Activated CD8-positive, alpha-beta memory T cell treated with anti-CD3 and anti-CD28 coated beads for 36 hours (primary cell): Measurements from ENCODE around the gene KLK2. TPM values are rescaled to one million over a fixed set of nuclear protein-coding genes. Genes with fewer than 3 reads are reported as not detected.
"Not testable (repeated sequence)": the region's sequence is repeated elsewhere in the genome, so short reads cannot be mapped to it uniquely, and the experiment has no call there.

Experiments
- CTCF ChIA-PET: fragments of 350-600 bp; sonication (Branson Sonifier 250); formaldehyde crosslinking; loops from one replicate; lab custom pipeline; 2021; ENCODE audit warnings: antibody characterized with exemption; lab: Charles Lee
- POLR2A ChIA-PET: fragments of 350-600 bp; sonication (Branson Sonifier 250); formaldehyde crosslinking; loops from one replicate; lab custom pipeline; 2021; ENCODE audit warnings: antibody characterized with exemption; lab: Charles Lee
- total RNA-seq, 2 experiments: library from RNA; stranded (reverse); gene quantifications; one replicate each; pipeline ENCODE4 v1.2.3, GENCODE V29; 2021

Gene KLK2
- total RNA-seq, 2 experiments from 2014 or later = not detected

- ChIA-PET CTCF (no interaction called here), POLR2A (no interaction called here)
Observed at GRCh38 chr19:50889638-50890037, 16.4 kb downstream of the KLK2 start.

GRCh38 chr19:50890422-50891252 lies 17.4 kb downstream of the KLK2 start:
- POLR2A ChIA-PET = no interaction called here
- CTCF ChIA-PET = interaction anchor here (0.5 to 0.6 kb wide), 2 partner anchors 130 to 262 kb away, joined by 3 read pairs; no protein-coding TSS in a partner anchor

- CTCF ChIA-PET = interaction anchor here (0.5 to 0.7 kb wide), 3 partner anchors 130 to 315 kb away, joined by 3 read pairs; no protein-coding TSS in a partner anchor
- POLR2A ChIA-PET = no interaction called here
Observed at GRCh38 chr19:50891253-50891625, 18.0 kb downstream of the KLK2 start.

- CTCF ChIA-PET = interaction anchor here (0.5 kb wide), 1 partner anchor 656 kb away, joined by 3 read pairs; no protein-coding TSS in a partner anchor
Observed at GRCh38 chr19:50893047-50893736, 20.0 kb downstream of the KLK2 start.

GRCh38 chr19:50894478-50895356 lies 21.5 kb downstream of the KLK2 start:
- ChIA-PET POLR2A (no interaction called here), CTCF (no interaction called here)

More at GRCh38 chr19:50893047-50893736, 20.0 kb downstream of the KLK2 start:
- POLR2A ChIA-PET = no interaction called here

- POLR2A ChIA-PET = not testable (repeated sequence)
- CTCF ChIA-PET = interaction anchor here (0.6 kb wide), 1 partner anchor 342 kb away, joined by 3 read pairs; no protein-coding TSS in a partner anchor
Observed at GRCh38 chr19:50896089-50896590, 22.9 kb downstream of the KLK2 start.

- CTCF ChIA-PET = no interaction called here
- POLR2A ChIA-PET = no interaction called here
Observed at GRCh38 chr19:50896591-50897190, 23.5 kb downstream of the KLK2 start.

GRCh38 chr19:50897191-50897607 lies 24.0 kb downstream of the KLK2 start:
- ChIA-PET POLR2A (no interaction called here), CTCF (no interaction called here)

- ChIA-PET POLR2A (no interaction called here), CTCF (interaction anchor here (0.6 kb wide), 1 partner anchor 318 kb away, joined by 5 read pairs; no protein-coding TSS in a partner anchor)
Observed at GRCh38 chr19:50897612-50898011, 24.4 kb downstream of the KLK2 start.

GRCh38 chr19:50898018-50898417 lies 24.8 kb downstream of the KLK2 start:
- CTCF ChIA-PET = interaction anchor here (0.6 kb wide), 1 partner anchor 318 kb away, joined by 5 read pairs; no protein-coding TSS in a partner anchor
- POLR2A ChIA-PET = no interaction called here

GRCh38 chr19:50899569-50899968 lies 26.3 kb downstream of the KLK2 start:
- ChIA-PET CTCF (no interaction called here), POLR2A (no interaction called here)

- CTCF ChIA-PET = no interaction called here
- POLR2A ChIA-PET = no interaction called here
Observed at GRCh38 chr19:50902640-50903039, 29.4 kb downstream of the KLK2 start.

GRCh38 chr19:50906217-50906616 lies 33.0 kb downstream of the KLK2 start:
- ChIA-PET POLR2A (no interaction called here), CTCF (interaction anchor here (0.9 to 1.4 kb wide), 2 partner anchors 14 to 16 kb away, joined by 3 to 12 read pairs; no protein-coding TSS in a partner anchor)

GRCh38 chr19:50908336-50908735 lies 35.1 kb downstream of the KLK2 start:
- POLR2A ChIA-PET = no interaction called here
- CTCF ChIA-PET = no interaction called here

GRCh38 chr19:50909240-50910070 lies 36.2 kb downstream of the KLK2 start:
- ChIA-PET CTCF (interaction anchor here (1.4 kb wide), 1 partner anchor 13 kb away, joined by 5 read pairs; no protein-coding TSS in a partner anchor), POLR2A (no interaction called here)

GRCh38 chr19:50910722-50911121 lies 37.5 kb downstream of the KLK2 start:
- POLR2A ChIA-PET = no interaction called here
- CTCF ChIA-PET = no interaction called here

- ChIA-PET CTCF (interaction anchor here (0.6 kb wide), 1 partner anchor 40 kb away, joined by 3 read pairs; no protein-coding TSS in a partner anchor), POLR2A (no interaction called here)
Observed at GRCh38 chr19:50911206-50912101, 38.2 kb downstream of the KLK2 start, which contains the start of gene KLK4. Gene KLK4, minus strand, starts transcription at chr19:50911395. Its CDS starts 657 bp downstream, at chr19:50910738.
